K562 (cell line): Measurements from ENCODE around the gene NFATC3. TPM values are rescaled to one million over a fixed set of nuclear protein-coding genes. Genes with fewer than 3 reads are reported as not detected.

ENCODE experiments used
- ESRRB ChIP-seq: fragments of 250-450 bp; sonication (Bioruptor Pico); IDR thresholded peaks from 2 replicates; pipeline ENCODE4 v1.5.0; 2020; ENCODE audit warnings: mild to moderate bottlenecking, moderate library complexity, borderline replicate concordance
- FOXP1 ChIP-seq: sonication (generic); formaldehyde crosslinking; IDR thresholded peaks from 2 replicates; pipeline ENCODE4 v1.8.0; 2022; ENCODE audit warnings: mild to moderate bottlenecking, missing genetic modification reagents
- HDAC6 ChIP-seq: IDR thresholded peaks from 2 replicates; pipeline ENCODE4 v1.6.1; 2012; ENCODE audit warnings: low read depth, mild to moderate bottlenecking, control low read depth, inconsistent platforms, low read length, moderate library complexity
- HDAC8 ChIP-seq: fragments of 450-650 bp; IDR thresholded peaks from 2 replicates; pipeline ENCODE4 v1.6.1; 2016; ENCODE audit warnings: mild to moderate bottlenecking, missing genetic modification characterization, moderate library complexity, missing compliant biosample characterization
- KLF10 ChIP-seq: fragments of 250-450 bp; sonication (Bioruptor Pico); IDR thresholded peaks from 2 replicates; pipeline ENCODE4 v1.6.1; 2021; ENCODE audit warnings: matching md5 sums
- MAFK ChIP-seq: IDR thresholded peaks from 2 replicates; pipeline ENCODE4 v1.6.1; 2011; ENCODE audit warnings: low read length, improper control_type of control experiment
- MECOM ChIP-seq: fragments of 250-450 bp; sonication (Bioruptor Pico); IDR thresholded peaks from 2 replicates; pipeline ENCODE4 v1.8.0; 2022; ENCODE audit warnings: inconsistent platforms
- NBN ChIP-seq: fragments of 450-650 bp; IDR thresholded peaks from 2 replicates; pipeline ENCODE4 v1.6.1; 2016; ENCODE audit warnings: low read depth, mild to moderate bottlenecking
- NFIC ChIP-seq: fragments of 450-650 bp; IDR thresholded peaks from 2 replicates; pipeline ENCODE4 v1.6.1; 2017; ENCODE audit warnings: mild to moderate bottlenecking, inconsistent platforms
- SNRNP70 ChIP-seq: fragments of 200-400 bp; formaldehyde crosslinking; optimal IDR thresholded peaks from 2 replicates; pipeline ENCODE3; 2017; ENCODE audit warnings: low read depth, low read length
- SREBF1 ChIP-seq: fragments of 150-350 bp; IDR thresholded peaks from 2 replicates; pipeline ENCODE4 v1.6.1; 2014; ENCODE audit warnings: antibody characterized with exemption, low read depth, low read length, borderline replicate concordance
- TBL1XR1 ChIP-seq, 2 experiments: IDR thresholded peaks; 2 replicates each; pipeline ENCODE4 v1.6.1; 2012; ENCODE audit warnings: improper control_type of control experiment in 2 of 2, low read length in 2 of 2, mild to moderate bottlenecking in 1 of 2
- ZBTB17 ChIP-seq: fragments of 450-650 bp; formaldehyde crosslinking; IDR thresholded peaks from 2 replicates; pipeline ENCODE4 v1.4.0; 2020; ENCODE audit warnings: mild to moderate bottlenecking
- ZKSCAN8 ChIP-seq: fragments of 200-800 bp; sonication (Bioruptor generic); IDR thresholded peaks from 2 replicates; pipeline ENCODE4 v1.6.1; 2016; ENCODE audit warnings: missing genetic modification characterization, missing compliant biosample characterization
- ZNF318 ChIP-seq, 2 experiments: fragments of 450-650 bp; IDR thresholded peaks; 2 replicates each; pipeline ENCODE4 v1.6.1; 2016; ENCODE audit warnings: mild to moderate bottlenecking in 2 of 2, borderline replicate concordance in 1 of 2, low read depth in 1 of 2, moderate library complexity in 1 of 2
- ZNF76 ChIP-seq: fragments of 250-450 bp; sonication (Bioruptor Pico); IDR thresholded peaks from 2 replicates; pipeline ENCODE4 v1.4.0; 2020; ENCODE audit warnings: mild to moderate bottlenecking, moderate library complexity, borderline replicate concordance
- polyA plus RNA-seq, 8 experiments: library from polyadenylated mRNA; depleted of rRNA in 4 of 8; stranded (reverse) in 5 of 8; unstranded in 3 of 8; fragments of >200 nt; fragmentation: Nextera tagmentation in 2 of 8; fragmentation: Illumina TruSeq in 1 of 8; extraction: Ambion mirVana in 2 of 8; extraction: Trizol in 1 of 8; gene quantifications; 2 replicates each; pipeline versions ENCODE4 v1.2.1 to v1.2.3, GENCODE V29; 2011 to 2014; ENCODE audit warnings: inconsistent platforms in 1 of 8, missing spikeins in 1 of 8
- total RNA-seq, 7 experiments: library from RNA; depleted of rRNA in 6 of 7; stranded (reverse); fragments of >200 nt in 6 of 7; fragmentation: Illumina TruSeq in 2 of 7; extraction: Trizol in 2 of 7; gene quantifications; 2 replicates each; pipeline versions ENCODE4 v1.2.1 to v1.2.3, GENCODE V29; 2011 to 2021; ENCODE audit warnings: low replicate concordance in 1 of 7
- TF ChIP-seq, protein P1 (sequence below): sonication (generic); formaldehyde crosslinking; IDR thresholded peaks from 2 replicates; pipeline ENCODE4 v1.8.0; 2023; ENCODE audit warnings: mild to moderate bottlenecking, missing genetic modification reagents

NFATC3 gene
- total and polyA plus RNA-seq, 9 of the 15 experiments (the other 6 are each of a cell fraction or from before 2014, with no cell fraction given), result 15.7 to 98.4 (median 59.4) TPM

GRCh38 chr16:68093816-68094613, 8.8 kb downstream of the NFATC3 start (continued):
- TF ChIP-seq, protein P1, sequence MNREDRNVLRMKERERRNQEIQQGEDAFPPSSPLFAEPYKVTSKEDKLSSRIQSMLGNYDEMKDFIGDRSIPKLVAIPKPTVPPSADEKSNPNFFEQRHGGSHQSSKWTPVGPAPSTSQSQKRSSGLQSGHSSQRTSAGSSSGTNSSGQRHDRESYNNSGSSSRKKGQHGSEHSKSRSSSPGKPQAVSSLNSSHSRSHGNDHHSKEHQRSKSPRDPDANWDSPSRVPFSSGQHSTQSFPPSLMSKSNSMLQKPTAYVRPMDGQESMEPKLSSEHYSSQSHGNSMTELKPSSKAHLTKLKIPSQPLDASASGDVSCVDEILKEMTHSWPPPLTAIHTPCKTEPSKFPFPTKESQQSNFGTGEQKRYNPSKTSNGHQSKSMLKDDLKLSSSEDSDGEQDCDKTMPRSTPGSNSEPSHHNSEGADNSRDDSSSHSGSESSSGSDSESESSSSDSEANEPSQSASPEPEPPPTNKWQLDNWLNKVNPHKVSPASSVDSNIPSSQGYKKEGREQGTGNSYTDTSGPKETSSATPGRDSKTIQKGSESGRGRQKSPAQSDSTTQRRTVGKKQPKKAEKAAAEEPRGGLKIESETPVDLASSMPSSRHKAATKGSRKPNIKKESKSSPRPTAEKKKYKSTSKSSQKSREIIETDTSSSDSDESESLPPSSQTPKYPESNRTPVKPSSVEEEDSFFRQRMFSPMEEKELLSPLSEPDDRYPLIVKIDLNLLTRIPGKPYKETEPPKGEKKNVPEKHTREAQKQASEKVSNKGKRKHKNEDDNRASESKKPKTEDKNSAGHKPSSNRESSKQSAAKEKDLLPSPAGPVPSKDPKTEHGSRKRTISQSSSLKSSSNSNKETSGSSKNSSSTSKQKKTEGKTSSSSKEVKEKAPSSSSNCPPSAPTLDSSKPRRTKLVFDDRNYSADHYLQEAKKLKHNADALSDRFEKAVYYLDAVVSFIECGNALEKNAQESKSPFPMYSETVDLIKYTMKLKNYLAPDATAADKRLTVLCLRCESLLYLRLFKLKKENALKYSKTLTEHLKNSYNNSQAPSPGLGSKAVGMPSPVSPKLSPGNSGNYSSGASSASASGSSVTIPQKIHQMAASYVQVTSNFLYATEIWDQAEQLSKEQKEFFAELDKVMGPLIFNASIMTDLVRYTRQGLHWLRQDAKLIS (CRISPR knock-in tag), result no peak
- TF ChIP-seq HDAC8 (no peak), ZNF76 (no peak), FOXP1 (CRISPR knock-in tag) (no peak), SNRNP70 (no peak), ZNF318 (IDR thresholded peaks at IDR 0.05; ENCODE audit: borderline replicate concordance in 1 of 2, low read depth in 1 of 2) (no peak), SREBF1 (no peak), NFIC (0 out of 2 replicates have a peak, but pooled peaks have one; percentile 9), TBL1XR1 (IDR thresholded peaks at IDR 0.05; ENCODE audit: low read length in 2 of 2) (no peak), MECOM (CRISPR knock-in tag) (no peak), MAFK (no peak; the same call in 1 of the 2 replicates), KLF10 (CRISPR knock-in tag) (no peak), NBN (no peak), ZKSCAN8 (CRISPR knock-in tag) (no peak), HDAC6 (no peak), ZBTB17 (CRISPR knock-in tag) (no peak), ESRRB (CRISPR knock-in tag) (no peak)
